ENCODE measurements around the gene PRPS1.
"Not testable (repeated sequence)": the region's sequence is repeated elsewhere in the genome, so short reads cannot be mapped to it uniquely, and the experiment has no call there.

Gene PRPS1

DNA sequence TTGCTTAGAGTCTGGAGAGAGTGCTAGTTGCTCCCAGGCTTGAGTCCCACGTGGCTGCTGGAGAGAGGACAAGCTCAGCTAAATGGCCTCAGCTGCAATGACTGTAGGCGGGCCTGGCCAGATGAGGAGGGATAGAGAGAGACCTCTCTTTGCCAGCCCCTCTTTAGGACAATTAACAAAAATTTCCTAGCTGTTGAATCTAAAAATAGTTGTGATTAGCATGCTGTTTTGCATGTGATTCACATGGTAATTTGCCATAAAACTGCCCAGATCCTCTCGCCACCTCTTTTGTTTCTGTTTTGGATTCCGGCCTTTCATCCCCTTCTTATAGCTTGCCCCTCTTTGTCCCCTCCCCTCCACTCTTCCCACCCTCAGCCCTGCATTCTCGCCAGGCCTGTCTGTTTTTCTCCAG is 28.9 kb upstream of the PRPS1 start:
- Histone ChIP-seq H3K9me3 (ENCODE audit: control extremely low read depth in 1 of 5, control insufficient read depth in 4 of 5, insufficient read depth in 2 of 5, low read depth in 1 of 5, low read length in 4 of 5) (no peaks in the 10 kb centered on the region), H3K4me3 (ENCODE audit: control insufficient read depth in 1 of 7, extremely low read depth in 1 of 7, insufficient read depth in 4 of 7, low read depth in 2 of 7, low read length in 6 of 7) (no peak overlapping the region), H3K36me3 (ENCODE audit: control insufficient read depth in 4 of 4, insufficient read depth in 4 of 4, low read length in 3 of 4) (no peaks in the 10 kb centered on the region), H3K27ac (ENCODE audit: insufficient read depth in 1 of 2, low read depth in 1 of 2, low read length in 2 of 2, poor library complexity in 1 of 2, severe bottlenecking in 2 of 2) (no peak overlapping the region), H3K4me1 (ENCODE audit: control extremely low read depth in 1 of 4, control insufficient read depth in 4 of 4, insufficient read depth in 4 of 4, low read length in 3 of 4) (no peaks in the 10 kb centered on the region), H3K27me3 (replicated peaks in 2 of 5; ENCODE audit: control insufficient read depth in 4 of 5, insufficient read depth in 5 of 5, low read length in 4 of 5) (peaks cover 0 to 4% (median 0%) of the 10 kb centered on the region in 5 experiments)
- ChIA-PET POLR2A (interaction anchor here (0.6 kb wide), 1 partner anchor 123 kb away, joined by 6 read pairs; no protein-coding TSS in a partner anchor), CTCF (no interaction called here)
- 77% methylated on average over 5 of the region's 5 CpGs for WGBS (ENCODE audit: insufficient coverage)
- DNase-seq = no peak

DNA sequence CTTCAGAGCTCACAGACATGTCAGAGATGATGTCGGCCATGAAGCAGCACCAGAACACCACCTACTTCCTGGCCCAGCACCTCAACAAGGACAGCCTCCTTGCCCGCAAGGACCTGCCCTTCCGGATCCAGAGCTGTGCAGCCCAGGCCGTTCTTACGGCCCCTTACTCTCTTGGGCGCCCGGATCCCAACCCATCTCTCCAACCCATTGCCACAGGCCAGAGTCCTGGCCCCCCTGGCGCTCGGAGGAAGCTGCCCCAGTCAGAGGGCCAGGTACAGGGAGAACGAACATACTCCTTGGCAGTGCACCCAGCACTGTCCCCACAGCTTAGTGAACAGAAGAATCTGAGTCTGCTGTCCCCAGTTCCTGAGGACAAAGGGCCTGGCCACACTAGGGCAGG is 27.9 kb upstream of the PRPS1 start:
- Histone ChIP-seq H3K36me3 (ENCODE audit: control insufficient read depth in 4 of 4, insufficient read depth in 4 of 4, low read length in 3 of 4) (no peaks in the 10 kb centered on the region), H3K9me3 (ENCODE audit: control extremely low read depth in 1 of 5, control insufficient read depth in 4 of 5, insufficient read depth in 2 of 5, low read depth in 1 of 5, low read length in 4 of 5) (no peaks in the 10 kb centered on the region), H3K27ac (ENCODE audit: insufficient read depth in 1 of 2, low read depth in 1 of 2, low read length in 2 of 2, poor library complexity in 1 of 2, severe bottlenecking in 2 of 2) (no peak overlapping the region), H3K27me3 (replicated peaks in 2 of 5; ENCODE audit: control insufficient read depth in 4 of 5, insufficient read depth in 5 of 5, low read length in 4 of 5) (peaks cover 0 to 4% (median 0%) of the 10 kb centered on the region in 5 experiments), H3K4me3 (ENCODE audit: control insufficient read depth in 1 of 7, extremely low read depth in 1 of 7, insufficient read depth in 4 of 7, low read depth in 2 of 7, low read length in 6 of 7) (no peak overlapping the region), H3K4me1 (ENCODE audit: control extremely low read depth in 1 of 4, control insufficient read depth in 4 of 4, insufficient read depth in 4 of 4, low read length in 3 of 4) (no peaks in the 10 kb centered on the region)
- ChIA-PET POLR2A (no interaction called here), CTCF (no interaction called here)
- no peak for DNase-seq
- 83% methylated on average over 4 of the region's 10 CpGs for WGBS (ENCODE audit: insufficient coverage)

GRCh38 chrX:107601326-107601725 is 27.0 kb upstream of the PRPS1 start:
- no peaks in the 10 kb centered on the region for H3K36me3 ChIP-seq (ENCODE audit: control insufficient read depth in 4 of 4, insufficient read depth in 4 of 4, low read length in 3 of 4)
- peaks cover 0 to 7% (median 0%) of the 10 kb centered on the region in 5 experiments for H3K27me3 ChIP-seq (replicated peaks in 2 of 5; ENCODE audit: control insufficient read depth in 4 of 5, insufficient read depth in 5 of 5, low read length in 4 of 5)
- CTCF ChIA-PET = no interaction called here
- H3K4me1 ChIP-seq (ENCODE audit: control extremely low read depth in 1 of 4, control insufficient read depth in 4 of 4, insufficient read depth in 4 of 4, low read length in 3 of 4) = no peaks in the 10 kb centered on the region
- 84% methylated on average over 10 of the region's 11 CpGs for WGBS (ENCODE audit: insufficient coverage)
- no peak for DNase-seq
- POLR2A ChIA-PET = no interaction called here
- no peak overlapping the region for H3K27ac ChIP-seq (ENCODE audit: insufficient read depth in 1 of 2, low read depth in 1 of 2, low read length in 2 of 2, poor library complexity in 1 of 2, severe bottlenecking in 2 of 2)
- no peaks in the 10 kb centered on the region for H3K9me3 ChIP-seq (ENCODE audit: control extremely low read depth in 1 of 5, control insufficient read depth in 4 of 5, insufficient read depth in 2 of 5, low read depth in 1 of 5, low read length in 4 of 5)
- H3K4me3 ChIP-seq (ENCODE audit: control insufficient read depth in 1 of 7, extremely low read depth in 1 of 7, insufficient read depth in 4 of 7, low read depth in 2 of 7, low read length in 6 of 7) = no peak overlapping the region

GRCh38 chrX:107601759-107602158 is 26.6 kb upstream of the PRPS1 start:
- no peak for DNase-seq
- no peak overlapping the region for H3K4me3 ChIP-seq (ENCODE audit: control insufficient read depth in 1 of 7, extremely low read depth in 1 of 7, insufficient read depth in 4 of 7, low read depth in 2 of 7, low read length in 6 of 7)
- H3K4me1 ChIP-seq (ENCODE audit: control extremely low read depth in 1 of 4, control insufficient read depth in 4 of 4, insufficient read depth in 4 of 4, low read length in 3 of 4) = no peaks in the 10 kb centered on the region
- ChIA-PET CTCF (no interaction called here), POLR2A (no interaction called here)
- H3K9me3 ChIP-seq (ENCODE audit: control extremely low read depth in 1 of 5, control insufficient read depth in 4 of 5, insufficient read depth in 2 of 5, low read depth in 1 of 5, low read length in 4 of 5) = no peaks in the 10 kb centered on the region
- WGBS (ENCODE audit: insufficient coverage) = 96% methylated on average over 16 of the region's 16 CpGs
- peaks cover 0 to 7% (median 0%) of the 10 kb centered on the region in 5 experiments for H3K27me3 ChIP-seq (replicated peaks in 2 of 5; ENCODE audit: control insufficient read depth in 4 of 5, insufficient read depth in 5 of 5, low read length in 4 of 5)
- no peak overlapping the region for H3K27ac ChIP-seq (ENCODE audit: insufficient read depth in 1 of 2, low read depth in 1 of 2, low read length in 2 of 2, poor library complexity in 1 of 2, severe bottlenecking in 2 of 2)
- H3K36me3 ChIP-seq (ENCODE audit: control insufficient read depth in 4 of 4, insufficient read depth in 4 of 4, low read length in 3 of 4) = no peaks in the 10 kb centered on the region

DNA sequence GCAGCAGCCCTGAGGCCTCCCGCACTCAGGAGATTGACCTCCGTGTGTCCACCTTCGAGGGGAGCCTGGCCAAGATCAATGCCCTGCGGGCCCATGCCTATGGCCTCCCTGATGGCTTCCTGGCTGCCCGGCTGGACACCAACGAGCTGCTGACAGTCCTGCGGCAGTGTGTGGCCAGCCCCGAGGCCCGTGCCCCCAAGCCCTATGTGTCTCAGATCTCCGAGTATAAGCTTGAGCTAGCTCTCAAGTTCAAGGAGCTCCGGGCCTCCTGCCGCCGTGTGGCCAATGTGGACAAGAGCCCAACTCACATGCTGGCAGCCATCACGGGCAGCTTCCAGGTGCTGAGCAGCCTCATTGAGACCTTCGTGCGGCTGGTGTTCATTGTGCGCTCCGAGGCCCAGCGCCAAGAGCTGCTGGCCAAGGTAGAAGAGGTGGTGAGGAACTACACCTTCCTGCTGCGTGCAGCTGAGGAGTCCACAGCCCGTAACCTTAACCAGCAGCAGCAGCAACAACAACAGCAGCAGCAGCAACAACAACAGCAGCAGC is 25.5 kb upstream of the PRPS1 start:
- CTCF ChIA-PET = no interaction called here
- POLR2A ChIA-PET = no interaction called here
- Histone ChIP-seq H3K4me3 (ENCODE audit: control insufficient read depth in 1 of 7, extremely low read depth in 1 of 7, insufficient read depth in 4 of 7, low read depth in 2 of 7, low read length in 6 of 7) (no peak overlapping the region), H3K9me3 (ENCODE audit: control extremely low read depth in 1 of 5, control insufficient read depth in 4 of 5, insufficient read depth in 2 of 5, low read depth in 1 of 5, low read length in 4 of 5) (no peaks in the 10 kb centered on the region), H3K27ac (ENCODE audit: insufficient read depth in 1 of 2, low read depth in 1 of 2, low read length in 2 of 2, poor library complexity in 1 of 2, severe bottlenecking in 2 of 2) (no peak overlapping the region), H3K27me3 (replicated peaks in 2 of 5; ENCODE audit: control insufficient read depth in 4 of 5, insufficient read depth in 5 of 5, low read length in 4 of 5) (peaks cover 0 to 9% (median 0%) of the 10 kb centered on the region in 5 experiments), H3K36me3 (ENCODE audit: control insufficient read depth in 4 of 4, insufficient read depth in 4 of 4, low read length in 3 of 4) (no peaks in the 10 kb centered on the region), H3K4me1 (ENCODE audit: control extremely low read depth in 1 of 4, control insufficient read depth in 4 of 4, insufficient read depth in 4 of 4, low read length in 3 of 4) (no peaks in the 10 kb centered on the region)
- 92% methylated on average over 14 of the region's 21 CpGs for WGBS (ENCODE audit: insufficient coverage)
- DNase-seq = no peak

GRCh38 chrX:107603429-107604159 is 24.7 kb upstream of the PRPS1 start:
- H3K27me3 ChIP-seq (replicated peaks in 2 of 5; ENCODE audit: control insufficient read depth in 4 of 5, insufficient read depth in 5 of 5, low read length in 4 of 5) = peaks cover 0 to 9% (median 0%) of the 10 kb centered on the region in 5 experiments
- H3K36me3 ChIP-seq (ENCODE audit: control insufficient read depth in 4 of 4, insufficient read depth in 4 of 4, low read length in 3 of 4) = no peaks in the 10 kb centered on the region
- WGBS (ENCODE audit: insufficient coverage) = 80% methylated on average over 9 of the region's 13 CpGs
- H3K27ac ChIP-seq (ENCODE audit: insufficient read depth in 1 of 2, low read depth in 1 of 2, low read length in 2 of 2, poor library complexity in 1 of 2, severe bottlenecking in 2 of 2) = no peak overlapping the region
- DNase-seq = no peak
- ChIA-PET CTCF (no interaction called here), POLR2A (no interaction called here)
- no peak overlapping the region for H3K4me3 ChIP-seq (ENCODE audit: control insufficient read depth in 1 of 7, extremely low read depth in 1 of 7, insufficient read depth in 4 of 7, low read depth in 2 of 7, low read length in 6 of 7)
- no peaks in the 10 kb centered on the region for H3K9me3 ChIP-seq (ENCODE audit: control extremely low read depth in 1 of 5, control insufficient read depth in 4 of 5, insufficient read depth in 2 of 5, low read depth in 1 of 5, low read length in 4 of 5)
- no peaks in the 10 kb centered on the region for H3K4me1 ChIP-seq (ENCODE audit: control extremely low read depth in 1 of 4, control insufficient read depth in 4 of 4, insufficient read depth in 4 of 4, low read length in 3 of 4)

- H3K27ac ChIP-seq (ENCODE audit: insufficient read depth in 1 of 2, low read depth in 1 of 2, low read length in 2 of 2, poor library complexity in 1 of 2, severe bottlenecking in 2 of 2); H3K4me3 ChIP-seq (ENCODE audit: control insufficient read depth in 1 of 7, extremely low read depth in 1 of 7, insufficient read depth in 4 of 7, low read depth in 2 of 7, low read length in 6 of 7); DNase-seq; H3K4me1 ChIP-seq (ENCODE audit: control extremely low read depth in 1 of 4, control insufficient read depth in 4 of 4, insufficient read depth in 4 of 4, low read length in 3 of 4); H3K27me3 ChIP-seq (replicated peaks in 2 of 5; ENCODE audit: control insufficient read depth in 4 of 5, insufficient read depth in 5 of 5, low read length in 4 of 5); CTCF ChIA-PET; H3K9me3 ChIP-seq (ENCODE audit: control extremely low read depth in 1 of 5, control insufficient read depth in 4 of 5, insufficient read depth in 2 of 5, low read depth in 1 of 5, low read length in 4 of 5); POLR2A ChIA-PET; H3K36me3 ChIP-seq (ENCODE audit: control insufficient read depth in 4 of 4, insufficient read depth in 4 of 4, low read length in 3 of 4): not testable (repeated sequence)
- WGBS (ENCODE audit: insufficient coverage) = 90% methylated on average over 3 of the region's 5 CpGs
Measured at GRCh38 chrX:107609061-107609460, 19.2 kb upstream of the PRPS1 start.
